Thoracic aorta (tissue), 2 donors: Measurements from ENCODE around the gene TEAD2. TPM values are rescaled to one million over a fixed set of nuclear protein-coding genes. Genes with fewer than 3 reads are reported as not detected.

Experiments used
- ATAC-seq: fragments of 150-250 bp; one replicate; pipeline ENCODE4 v1.8.0; 2017; ENCODE audit warnings: low read depth; ENCODE audit not compliant: insufficient number of reproducible peaks, low FRiP score
- DNase-seq: peaks from one replicate; pipeline ENCODE4 v3.0.0-alpha.2; 2020; ENCODE audit warnings: low spot score
- H3K27ac ChIP-seq, 2 donors: fragments of 200-600 bp; sonication (generic); 1 replicate in 1 of 2; 2 replicates in 1 of 2; pipeline ENCODE4 v1.5.1; 2016; ENCODE audit warnings: mild to moderate bottlenecking in 2 of 2, moderate library complexity in 2 of 2
- H3K27me3 ChIP-seq: fragments of 200-600 bp; sonication (generic); replicated peaks from 2 replicates; pipeline ENCODE4 v1.6.0; 2016; ENCODE audit warnings: mild to moderate bottlenecking; ENCODE audit not compliant: insufficient read depth
- H3K36me3 ChIP-seq: fragments of 200-600 bp; sonication (generic); one replicate; pipeline ENCODE4 v1.5.1; 2016
- H3K4me1 ChIP-seq, 2 donors: fragments of 200-600 bp; sonication (generic); 1 replicate in 1 of 2; 2 replicates in 1 of 2; pipeline versions ENCODE4 v1.5.1 to v1.6.0; 2016; ENCODE audit warnings: low read depth in 2 of 2, mild to moderate bottlenecking in 1 of 2; ENCODE audit not compliant: control insufficient read depth in 1 of 2
- H3K4me3 ChIP-seq: fragments of 200-600 bp; sonication (generic); 2 replicates; pipeline ENCODE4 v1.5.1; 2016; ENCODE audit warnings: mild to moderate bottlenecking
- H3K9me3 ChIP-seq: fragments of 200-600 bp; sonication (generic); 2 replicates; pipeline ENCODE4 v1.5.1; 2016
- CTCF ChIP-seq: fragments of 200-600 bp; sonication (generic); IDR thresholded peaks from one replicate; pipeline ENCODE4 v1.5.1; 2019; ENCODE audit warnings: antibody characterized with exemption
- total RNA-seq, 2 donors: library from RNA; depleted of rRNA; stranded (reverse); fragments of >200 nt; gene quantifications; one replicate each; pipeline versions ENCODE4 v1.1.0 to v1.2.3, GENCODE V29; 2016

Gene TEAD2
- total RNA-seq, 2 donors from 2014 or later, result 26.4 to 41.3 TPM

GRCh38 chr19:49371184-49371583 lies 9.0 kb upstream of the TEAD2 start:
- no peak for ATAC-seq
- no peak overlapping the region for H3K27ac ChIP-seq

GRCh38 chr19:49368711-49369358 lies 6.6 kb upstream of the TEAD2 start:
- DNase-seq, result no peak
- Histone ChIP-seq H3K27ac (no peak overlapping the region), H3K4me3 (no peak overlapping the region), H3K27me3 (no peaks in the 10 kb centered on the region), H3K9me3 (peaks cover 14% of the 10 kb centered on the region), H3K36me3 (no peaks in the 10 kb centered on the region), H3K4me1 (peaks cover 0 to 3% of the 10 kb centered on the region in 2 donors)
- ATAC-seq, result no peak
- no peak for TF ChIP-seq CTCF

More at GRCh38 chr19:49371184-49371583, 9.0 kb upstream of the TEAD2 start:
- Histone ChIP-seq H3K27me3 (no peaks in the 10 kb centered on the region), H3K4me1 (no peaks in the 10 kb centered on the region), H3K9me3 (peaks cover 14% of the 10 kb centered on the region), H3K36me3 (no peaks in the 10 kb centered on the region), H3K4me3 (no peak overlapping the region)
- TF ChIP-seq CTCF, result no peak
- no peak for DNase-seq

GRCh38 chr19:49366110-49366509 lies 3.9 kb upstream of the TEAD2 start:
- ATAC-seq, result no peak
- Histone ChIP-seq H3K4me1 (peaks cover 4 to 6% of the 10 kb centered on the region in 2 donors), H3K27ac (no peak overlapping the region), H3K9me3 (peaks cover 14% of the 10 kb centered on the region), H3K27me3 (no peaks in the 10 kb centered on the region), H3K36me3 (no peaks in the 10 kb centered on the region), H3K4me3 (no peak overlapping the region)
- no peak for TF ChIP-seq CTCF
- no peak for DNase-seq

DNA sequence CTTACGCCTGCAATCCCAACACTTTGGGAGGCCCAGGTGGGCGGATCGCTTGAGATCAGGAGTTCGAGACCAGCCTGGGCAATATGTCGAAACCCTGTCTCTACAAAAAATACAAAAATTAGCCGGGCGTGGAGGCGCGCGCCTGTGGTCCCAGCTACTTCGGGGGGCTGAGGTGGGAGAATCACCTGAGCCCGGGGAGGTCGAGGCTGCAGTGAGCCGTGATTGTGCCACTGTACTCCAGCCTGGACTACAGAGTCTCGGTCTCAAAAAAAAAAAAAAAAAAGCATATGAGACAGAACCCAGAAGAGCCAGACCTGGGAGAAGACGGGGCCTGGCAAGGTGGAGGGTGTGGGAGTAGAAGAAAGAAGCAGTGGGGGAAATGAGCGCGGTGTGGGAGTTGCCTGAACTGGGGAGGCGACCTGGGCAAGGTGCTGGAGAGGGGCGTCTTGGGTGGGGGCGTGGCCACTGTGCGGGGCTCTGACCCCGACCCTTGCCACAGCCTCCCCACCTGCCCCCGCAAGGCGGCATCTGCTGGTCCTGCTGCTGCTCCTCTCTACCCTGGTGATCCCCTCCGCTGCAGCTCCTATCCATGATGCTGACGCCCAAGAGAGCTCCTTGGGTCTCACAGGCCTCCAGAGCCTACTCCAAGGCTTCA lies 2.0 kb upstream of the TEAD2 start:
- Histone ChIP-seq H3K36me3 (peaks cover 1% of the 10 kb centered on the region), H3K4me1 (peaks cover 4 to 6% of the 10 kb centered on the region in 2 donors), H3K9me3 (peaks cover 6% of the 10 kb centered on the region), H3K4me3 (peak overlapping the region; percentile 86), H3K27me3 (no peaks in the 10 kb centered on the region), H3K27ac (peak overlapping the region in 1 of 2 donors; percentile 89)
- no peak for TF ChIP-seq CTCF
- DNase-seq (no peak), ATAC-seq (no peak)

- Histone ChIP-seq H3K27me3 (no peaks in the 10 kb centered on the region), H3K27ac (peak within 1 kb of the TSS; percentile 88 to 89), H3K9me3 (no peaks in the 10 kb centered on the region), H3K4me3 (peak within 1 kb of the TSS; percentile 86), H3K36me3 (peaks cover 6% of the 10 kb centered on the region), H3K4me1 (peaks cover 4 to 6% of the 10 kb centered on the region in 2 donors)
- ATAC-seq (peak; percentile 97), DNase-seq (peak; percentile 99)
- no peak for TF ChIP-seq CTCF
Measured at GRCh38 chr19:49363268-49364082, 1.3 kb upstream of the TEAD2 start, which contains the start of gene DKKL1. Gene DKKL1, plus strand, starts transcription at chr19:49363877. Its CDS starts 122 bp downstream, at chr19:49363999.
